Esophagus muscularis mucosa (tissue), 4 donors: Measurements from ENCODE around the gene CCDC102B. TPM values are rescaled to one million over a fixed set of nuclear protein-coding genes. Genes with fewer than 3 reads are reported as not detected.

Source experiments
- DNase-seq: peaks from one replicate; pipeline ENCODE4 v3.0.0-alpha.2; 2017; ENCODE audit errors: extremely low spot score
- H3K27ac ChIP-seq, 4 donors: fragments of 200-600 bp; sonication (generic); replicated peaks in 1 of 4; 1 replicate in 3 of 4; 2 replicates in 1 of 4; pipeline ENCODE4 v1.5.1; 2016 to 2019; ENCODE audit warnings: mild to moderate bottlenecking in 1 of 4
- H3K27me3 ChIP-seq, 4 donors: fragments of 200-600 bp; sonication (generic); one replicate each; pipeline versions ENCODE4 v1.5.1 to v1.6.0; 2016 to 2019
- H3K36me3 ChIP-seq, 4 donors: fragments of 200-600 bp; sonication (generic); one replicate each; pipeline ENCODE4 v1.5.1; 2016 to 2019
- H3K4me1 ChIP-seq, 4 donors: fragments of 200-600 bp; sonication (generic); one replicate each; pipeline ENCODE4 v1.5.1; 2016 to 2019
- H3K4me3 ChIP-seq, 4 donors: fragments of 200-600 bp; sonication (generic); 1 replicate in 2 of 4; 2 replicates in 2 of 4; pipeline ENCODE4 v1.5.1; 2016 to 2019; ENCODE audit warnings: mild to moderate bottlenecking in 4 of 4, moderate library complexity in 1 of 4
- H3K9me3 ChIP-seq, 4 donors: fragments of 200-600 bp; sonication (generic); 1 replicate in 3 of 4; 2 replicates in 1 of 4; pipeline ENCODE4 v1.5.1; 2016 to 2019
- EP300 ChIP-seq: sonication (generic); formaldehyde crosslinking; IDR thresholded peaks from one replicate; pipeline ENCODE4 v1.6.1; 2017; ENCODE audit warnings: antibody characterized with exemption
- POLR2A ChIP-seq: fragments of 450-650 bp; IDR thresholded peaks from one replicate; pipeline ENCODE4 v1.6.1; 2017; ENCODE audit warnings: antibody characterized with exemption, moderate library complexity, mild to moderate bottlenecking, low read depth
- POLR2AphosphoS5 ChIP-seq, 2 donors: sonication (generic); formaldehyde crosslinking; IDR thresholded peaks; one replicate each; pipeline ENCODE4 v1.6.1; 2017; ENCODE audit warnings: antibody characterized with exemption in 2 of 2
- WGBS: methylation state at CpG from one replicate; pipeline ENCODE4 v1.1.5; 2018; 5-methylcytosine and 5-hydroxymethylcytosine counted together
- intact Hi-C: fragments of 100-400 bp; cut with DNase I; formaldehyde crosslinking; loops from one replicate; pipeline ENCODE4 v1.15.1; 2023
- small RNA-seq, 3 donors: library from RNA; depleted of rRNA; stranded (forward); fragments of <200 nt; gene quantifications; one replicate each; pipeline ENCODE3, GENCODE V24; 2016
- total RNA-seq, 4 donors: library from RNA; depleted of rRNA; stranded (reverse); fragments of >200 nt; gene quantifications; one replicate each; pipeline versions ENCODE4 v1.1.0 to v1.2.1, GENCODE V29; 2016
- TF ChIP-seq, protein P1 (sequence below), 3 experiments: fragments of 200-600 bp in 2 of 3; fragments of 450-650 bp in 1 of 3; sonication (generic) in 2 of 3; IDR thresholded peaks; one replicate each; pipeline ENCODE4 v1.5.1; 2017 to 2019; ENCODE audit warnings: antibody characterized with exemption in 3 of 3, mild to moderate bottlenecking in 2 of 3, moderate library complexity in 1 of 3

CCDC102B gene
- total RNA-seq, 4 donors from 2014 or later, result 3.0 to 6.8 (median 4.8) TPM

DNA sequence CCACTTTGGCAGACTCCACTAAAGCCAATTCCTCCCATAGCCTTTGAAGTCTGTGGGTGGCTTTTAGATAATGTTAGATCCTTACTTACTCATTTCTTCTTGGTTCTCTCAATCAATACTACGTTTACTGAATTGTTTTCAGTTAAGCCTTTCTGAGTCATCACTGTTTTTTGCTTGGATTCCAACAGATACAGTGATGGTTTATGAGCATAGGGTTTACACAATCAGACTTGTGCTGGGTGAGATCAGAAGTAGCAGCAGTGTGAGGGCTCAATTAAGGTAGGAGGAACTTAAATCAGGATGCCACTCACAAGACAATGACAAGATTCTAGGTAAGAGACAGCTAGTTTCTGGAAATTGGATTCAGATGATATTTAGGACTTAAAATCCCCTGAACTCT is 305.1 kb downstream of the CCDC102B start:
- no peak for DNase-seq
- TF ChIP-seq POLR2A (no peak), POLR2AphosphoS5 (IDR thresholded peaks at IDR 0.05) (no peak), EP300 (no peak)
- TF ChIP-seq, protein P1, sequence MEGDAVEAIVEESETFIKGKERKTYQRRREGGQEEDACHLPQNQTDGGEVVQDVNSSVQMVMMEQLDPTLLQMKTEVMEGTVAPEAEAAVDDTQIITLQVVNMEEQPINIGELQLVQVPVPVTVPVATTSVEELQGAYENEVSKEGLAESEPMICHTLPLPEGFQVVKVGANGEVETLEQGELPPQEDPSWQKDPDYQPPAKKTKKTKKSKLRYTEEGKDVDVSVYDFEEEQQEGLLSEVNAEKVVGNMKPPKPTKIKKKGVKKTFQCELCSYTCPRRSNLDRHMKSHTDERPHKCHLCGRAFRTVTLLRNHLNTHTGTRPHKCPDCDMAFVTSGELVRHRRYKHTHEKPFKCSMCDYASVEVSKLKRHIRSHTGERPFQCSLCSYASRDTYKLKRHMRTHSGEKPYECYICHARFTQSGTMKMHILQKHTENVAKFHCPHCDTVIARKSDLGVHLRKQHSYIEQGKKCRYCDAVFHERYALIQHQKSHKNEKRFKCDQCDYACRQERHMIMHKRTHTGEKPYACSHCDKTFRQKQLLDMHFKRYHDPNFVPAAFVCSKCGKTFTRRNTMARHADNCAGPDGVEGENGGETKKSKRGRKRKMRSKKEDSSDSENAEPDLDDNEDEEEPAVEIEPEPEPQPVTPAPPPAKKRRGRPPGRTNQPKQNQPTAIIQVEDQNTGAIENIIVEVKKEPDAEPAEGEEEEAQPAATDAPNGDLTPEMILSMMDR (IDR thresholded peaks at IDR 0.05), result no peak
- Histone ChIP-seq H3K36me3 (no peaks in the 10 kb centered on the region), H3K4me3 (no peak overlapping the region), H3K27me3 (no peaks in the 10 kb centered on the region), H3K4me1 (no peaks in the 10 kb centered on the region), H3K27ac (no peak overlapping the region), H3K9me3 (no peaks in the 10 kb centered on the region)
- 50% methylated on average over 1 of the region's 1 CpG for WGBS
- intact Hi-C loops, result no loop called here

Small RNA genes lying within 50 kb of the gene (small RNA-seq; reads per million reads assigned to genes)
- gene RNU6-39P, result 0 reads per million in 3 donors

Other genes starting within 250 kb of the CCDC102B start
- 10 to 100 TPM; 29.0 to 39.5 (median 31.3) TPM for gene TMX3, start 83.0 kb upstream of the CCDC102B start, total RNA-seq